GM18873 (cell line): ENCODE data around the gene ALG1.
"Not testable (repeated sequence)": the region's sequence is repeated elsewhere in the genome, so short reads cannot be mapped to it uniquely, and the experiment has no call there.

Experiments
- ATAC-seq: cut with Tn5 transposase; IDR thresholded peaks from one replicate; pipeline ENCODE4 v1.9.1; 2021; ENCODE audit warnings: mild to moderate bottlenecking, moderate library complexity, moderate number of reproducible peaks; ENCODE audit not compliant: unreplicated experiment, low FRiP score

Gene ALG1

DNA sequence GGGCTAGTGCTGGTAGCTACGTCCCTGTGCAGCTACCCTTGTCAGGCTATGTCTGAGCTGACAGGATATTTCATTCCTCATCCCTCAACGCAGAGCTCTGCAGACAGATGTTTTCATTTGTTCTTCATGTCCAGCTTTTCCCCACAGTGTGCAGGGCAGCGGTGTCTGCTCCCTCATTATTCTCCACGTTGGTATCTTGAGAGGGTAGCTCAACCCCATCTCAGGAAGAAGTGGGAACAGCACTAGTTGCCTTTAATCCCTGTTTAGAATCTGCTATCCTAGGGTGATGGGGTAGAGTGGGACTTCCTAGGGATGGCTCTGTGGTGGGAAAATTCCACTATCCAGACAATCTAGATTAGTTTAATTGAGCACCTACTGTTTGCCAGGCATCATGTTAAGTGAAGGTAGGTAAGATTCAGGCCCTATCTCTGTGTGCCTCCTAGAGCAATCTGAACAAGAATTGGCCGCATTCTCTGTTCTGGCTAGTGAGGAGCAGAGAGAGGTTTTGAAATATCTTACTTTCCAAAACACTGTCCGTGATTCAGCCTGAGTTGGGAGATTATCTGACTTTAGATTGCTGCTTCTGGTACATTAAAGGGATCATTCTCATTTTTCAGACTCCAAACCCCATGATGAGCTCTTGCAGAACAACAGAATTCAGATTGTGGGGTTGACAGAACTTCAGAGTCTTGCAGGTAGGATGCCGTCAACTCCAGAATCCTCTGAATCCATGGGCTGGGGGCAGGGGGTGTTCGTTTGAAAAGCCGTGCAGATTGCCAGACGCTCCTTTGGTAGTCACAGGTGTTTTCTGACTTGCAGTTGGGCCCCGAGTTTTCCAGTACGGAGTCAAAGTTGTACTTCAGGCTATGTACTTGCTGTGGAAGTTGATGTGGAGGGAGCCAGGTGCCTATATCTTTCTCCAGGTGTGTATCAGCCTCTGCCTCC lies 963 bp downstream of the ALG1 start:
- ATAC-seq = no peak

DNA sequence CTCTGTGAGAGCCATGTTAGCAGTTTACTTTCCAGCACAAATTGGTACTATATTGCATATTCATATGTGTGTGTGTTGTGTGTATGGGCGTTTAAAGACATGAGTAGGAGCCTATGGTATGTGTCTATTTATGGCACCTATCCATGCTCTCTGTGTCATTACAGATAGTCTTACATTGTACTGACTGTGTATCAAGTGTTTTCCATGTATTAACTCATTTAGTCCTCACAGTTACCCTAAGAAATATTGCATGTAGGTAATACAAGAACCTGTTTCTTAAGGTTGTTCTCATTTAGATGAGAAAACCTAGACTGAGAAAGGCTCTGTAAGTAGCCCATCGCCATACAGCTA lies 1.6 kb downstream of the ALG1 start:
- ATAC-seq = no peak

DNA sequence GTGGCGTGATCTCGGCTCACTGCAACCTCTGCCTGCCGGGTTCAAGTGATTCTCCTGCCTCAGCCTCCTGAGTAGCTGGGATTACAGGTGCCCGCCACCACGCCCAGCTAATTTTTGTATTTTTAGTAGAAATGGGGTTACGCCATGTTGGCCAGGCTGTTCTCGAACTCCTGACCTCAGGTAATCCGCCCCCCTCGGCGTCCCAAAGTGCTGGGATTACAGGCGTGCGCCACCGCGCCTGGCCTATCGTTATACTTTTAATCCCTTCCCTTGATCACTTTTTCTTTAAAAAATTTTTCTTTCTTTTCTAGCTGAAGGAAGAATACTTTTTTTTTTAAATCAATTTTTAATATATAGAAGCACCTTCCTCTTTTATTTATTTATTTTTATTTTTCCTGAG lies 2.1 kb downstream of the ALG1 start:
- ATAC-seq = not testable (repeated sequence)

DNA sequence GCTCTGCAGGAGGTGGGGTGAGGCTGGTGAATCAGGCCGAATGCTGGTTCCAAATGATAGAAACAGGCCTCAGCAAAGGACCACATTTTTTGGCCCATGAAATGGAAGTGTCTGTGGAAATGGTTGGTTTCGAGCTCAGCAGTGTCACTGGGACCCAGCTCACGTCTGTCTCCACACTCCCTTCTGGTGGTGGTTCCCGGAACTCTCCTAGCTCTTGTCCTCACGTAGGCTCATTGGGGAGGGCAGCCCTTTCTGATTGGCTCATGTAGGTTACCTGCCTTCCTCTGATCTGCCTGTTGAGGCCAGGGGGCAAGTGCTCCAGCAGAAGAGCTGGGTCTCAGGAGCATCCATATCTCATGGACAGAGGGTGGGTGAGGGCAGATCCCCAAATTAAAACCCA lies 4.0 kb downstream of the ALG1 start:
- no peak for ATAC-seq

GRCh38 chr16:5077304-5077703 lies 5.7 kb downstream of the ALG1 start:
- ATAC-seq = no peak

GRCh38 chr16:5078626-5079025 lies 7.0 kb downstream of the ALG1 start:
- ATAC-seq = no peak

GRCh38 chr16:5080461-5080860 lies 8.8 kb downstream of the ALG1 start:
- not testable (repeated sequence) for ATAC-seq

DNA sequence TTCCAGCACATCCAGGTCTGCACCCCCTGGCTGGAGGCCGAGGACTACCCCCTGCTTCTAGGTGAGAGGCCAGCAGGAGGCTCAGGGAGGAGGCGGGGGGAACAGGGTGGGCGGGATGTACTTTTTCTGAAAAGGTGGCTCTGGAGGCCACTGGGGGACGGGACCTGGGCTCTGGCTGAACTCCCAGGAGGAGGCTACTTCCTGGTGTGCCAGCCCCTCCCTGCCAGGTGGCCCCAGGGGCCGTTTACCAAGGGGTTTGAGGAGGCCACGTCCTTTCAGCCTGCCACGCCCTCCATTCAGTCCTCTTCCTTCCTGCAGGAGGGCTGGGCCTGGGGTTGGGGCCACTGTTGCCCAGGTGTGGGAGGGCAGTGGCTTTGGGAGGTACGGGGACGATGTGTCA lies 9.4 kb downstream of the ALG1 start:
- ATAC-seq = not testable (repeated sequence)

- ATAC-seq = not testable (repeated sequence)
These were observed 12.0 kb downstream of the ALG1 start for GRCh38 chr16:5083646-5084045.

GRCh38 chr16:5084099-5084731 lies 12.6 kb downstream of the ALG1 start:
- ATAC-seq = not testable (repeated sequence)

- ATAC-seq = not testable (repeated sequence)
These were observed 13.2 kb downstream of the ALG1 start for GRCh38 chr16:5084802-5085201.

DNA sequence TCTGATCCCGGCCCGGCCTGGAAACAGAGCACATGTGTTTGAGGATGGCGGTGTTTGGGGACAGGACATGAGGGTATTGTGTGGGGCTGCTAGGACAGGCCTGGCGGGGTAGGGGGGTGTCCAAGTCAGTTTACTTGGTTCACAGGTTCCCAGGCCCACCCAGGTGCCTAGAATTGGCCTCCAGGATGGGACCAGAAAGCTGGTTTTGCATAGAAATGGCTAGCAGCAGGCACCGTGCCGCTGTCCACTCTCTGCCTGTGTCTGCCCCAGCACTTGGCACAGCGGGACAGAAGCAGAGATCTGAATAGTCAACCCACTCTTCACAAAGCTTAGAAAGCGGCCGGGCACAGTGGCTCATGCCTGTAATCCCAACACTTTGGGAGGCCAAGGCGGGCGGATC lies 14.1 kb downstream of the ALG1 start:
- not testable (repeated sequence) for ATAC-seq

DNA sequence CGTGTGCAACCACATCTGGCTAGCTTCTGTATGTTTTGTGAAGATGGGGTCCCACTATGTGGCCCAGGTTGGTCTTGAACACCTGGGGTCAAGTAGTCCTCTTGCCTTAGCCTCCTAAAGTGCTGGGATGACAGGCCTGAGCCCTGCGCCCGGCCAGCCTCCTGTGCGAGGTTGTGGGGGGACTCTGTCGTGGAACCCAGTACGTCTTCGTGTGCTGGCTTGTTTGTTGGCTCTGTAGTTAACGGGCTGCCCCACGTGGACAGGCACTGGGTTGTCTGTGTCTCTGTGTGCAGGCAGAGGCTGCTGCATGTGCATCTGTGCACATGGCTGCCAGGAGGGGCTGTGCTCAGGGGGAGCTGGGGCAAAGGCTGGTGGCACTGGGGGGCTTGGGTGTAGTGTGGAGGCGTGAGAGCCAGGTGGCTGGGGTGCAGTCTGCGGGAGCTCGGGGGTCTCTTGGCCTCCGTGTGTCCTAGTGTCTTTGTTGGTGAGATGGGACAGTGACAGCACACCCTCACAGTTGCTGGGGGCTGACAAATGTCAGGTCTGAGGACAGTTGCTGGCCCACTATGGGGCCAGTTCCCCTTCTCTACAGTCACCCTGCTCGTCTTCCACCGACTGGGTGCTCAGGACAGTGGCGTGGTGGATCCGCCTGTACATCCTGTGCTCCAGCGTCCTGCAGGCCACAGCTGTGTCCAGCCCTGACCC lies 16.6 kb downstream of the ALG1 start:
- ATAC-seq = not testable (repeated sequence)

GRCh38 chr16:5088936-5089335 lies 17.3 kb downstream of the ALG1 start:
- ATAC-seq = not testable (repeated sequence)

GRCh38 chr16:5089911-5090555 lies 18.4 kb downstream of the ALG1 start:
- ATAC-seq = not testable (repeated sequence)

DNA sequence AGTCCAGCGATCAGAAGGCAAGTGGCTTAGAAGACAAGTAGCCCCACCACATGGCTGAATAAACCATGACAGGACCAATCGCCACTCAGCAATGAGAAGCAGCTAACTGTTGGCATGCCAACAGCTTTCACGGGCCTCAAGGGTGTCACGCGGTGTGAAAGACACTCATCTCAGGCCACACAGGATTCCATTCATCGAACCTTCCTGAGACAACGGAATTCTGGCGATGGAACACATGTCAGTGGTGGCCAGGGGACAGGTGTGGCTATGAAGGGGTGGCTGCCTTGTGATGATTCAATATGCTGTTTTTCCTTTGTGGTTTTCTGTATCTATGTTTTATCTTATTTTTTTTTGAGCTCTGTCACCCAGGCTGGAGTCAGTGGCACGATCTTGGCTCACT lies 18.9 kb downstream of the ALG1 start:
- not testable (repeated sequence) for ATAC-seq

- ATAC-seq = not testable (repeated sequence)
These were observed 21.4 kb downstream of the ALG1 start for GRCh38 chr16:5093081-5093480.

DNA sequence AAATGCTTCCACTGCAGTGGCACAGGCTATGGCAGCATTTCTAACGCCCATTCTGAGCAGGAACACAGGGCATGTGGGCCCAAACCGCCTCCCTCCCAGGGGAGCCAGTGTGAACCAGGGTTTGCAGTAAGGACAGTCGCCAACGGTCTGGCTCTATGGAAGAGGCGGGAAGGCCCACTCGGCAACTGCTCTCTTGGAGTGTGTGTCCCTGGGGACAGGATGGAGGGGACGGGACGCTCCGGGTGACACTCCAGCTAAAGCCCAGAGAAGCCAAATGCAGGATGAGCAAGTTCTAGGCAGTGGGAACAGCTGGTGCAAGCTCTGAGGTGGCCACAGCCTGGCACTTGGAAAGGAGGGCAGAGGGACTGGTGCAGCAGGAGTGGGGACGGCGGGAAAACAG lies 22.1 kb downstream of the ALG1 start:
- not testable (repeated sequence) for ATAC-seq

GRCh38 chr16:5095145-5095830 lies 23.6 kb downstream of the ALG1 start:
- not testable (repeated sequence) for ATAC-seq

DNA sequence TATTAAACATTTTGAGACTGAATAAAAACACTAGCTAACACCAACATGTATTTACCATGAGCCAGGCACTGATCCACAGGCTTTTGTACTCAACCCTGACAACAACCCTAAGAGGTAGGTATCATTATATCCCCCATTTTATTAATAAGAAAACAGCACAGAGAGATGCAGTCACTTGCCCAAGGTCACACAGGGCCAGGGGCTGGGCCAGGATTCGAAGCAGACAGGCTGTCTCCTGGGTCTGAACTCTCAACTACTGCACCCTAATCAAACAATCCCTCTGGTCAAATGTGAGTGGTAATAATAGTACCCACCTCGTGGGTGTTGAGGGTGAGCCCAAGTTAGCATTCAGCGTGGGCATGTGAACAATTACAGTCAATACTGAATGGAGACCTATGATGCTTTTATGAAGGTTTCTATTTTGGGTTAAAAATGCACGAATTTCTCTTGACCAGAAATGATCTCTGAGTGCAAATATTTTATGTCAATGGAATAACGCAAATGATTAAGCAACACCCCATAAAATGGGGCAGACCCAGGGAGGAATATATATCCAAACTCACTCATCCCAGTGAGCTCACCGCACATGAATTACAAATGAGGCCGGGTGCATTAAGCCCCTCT lies 24.9 kb downstream of the ALG1 start:
- ATAC-seq = not testable (repeated sequence)
